UCSD-AML1 (cell line): ENCODE results near the gene LRRC38.
A peak's percentile ranks its signal among the peaks of the same experiment; 100 is the strongest.

Experiments
- DNase-seq: peaks from one replicate; lab custom pipeline; 2025; ENCODE audit not compliant: unreplicated experiment; lab: John Stamatoyannopoulos, UW

LRRC38 gene

GRCh38 chr1:13517193-13517812 lies 3.5 kb upstream of the LRRC38 start:
- DNase-seq, result peak; percentile 62

- no peak for DNase-seq
Measured at GRCh38 chr1:13516606-13517005, 2.8 kb upstream of the LRRC38 start.

- no peak for DNase-seq
Measured at GRCh38 chr1:13514821-13515220, 1.0 kb upstream of the LRRC38 start.

GRCh38 chr1:13513063-13513894 lies 524 bp downstream of the LRRC38 start:
- no peak for DNase-seq

GRCh38 chr1:13512472-13512871 lies 1.3 kb downstream of the LRRC38 start:
- no peak for DNase-seq

GRCh38 chr1:13510499-13510898 lies 3.3 kb downstream of the LRRC38 start:
- DNase-seq, result no peak

DNA sequence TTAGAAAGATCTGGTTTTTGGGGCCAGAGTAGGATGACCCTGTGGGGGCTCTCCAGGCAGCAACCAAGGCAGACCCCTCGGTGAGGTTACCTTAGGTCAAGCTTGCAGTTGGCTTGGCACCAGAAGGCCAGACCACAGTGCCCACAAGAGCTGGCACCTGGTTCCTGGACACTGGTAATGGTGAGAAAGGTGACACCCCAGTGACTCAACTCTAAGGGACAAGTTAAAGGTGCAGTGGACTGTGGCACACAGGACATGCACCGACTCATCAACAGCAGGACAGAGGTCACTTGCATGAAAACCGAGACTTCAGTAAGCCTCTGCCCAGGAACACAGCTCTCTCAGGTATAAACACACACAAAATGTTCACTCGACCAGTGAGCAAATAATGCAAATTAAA lies 6.7 kb downstream of the LRRC38 start:
- no peak for DNase-seq

DNA sequence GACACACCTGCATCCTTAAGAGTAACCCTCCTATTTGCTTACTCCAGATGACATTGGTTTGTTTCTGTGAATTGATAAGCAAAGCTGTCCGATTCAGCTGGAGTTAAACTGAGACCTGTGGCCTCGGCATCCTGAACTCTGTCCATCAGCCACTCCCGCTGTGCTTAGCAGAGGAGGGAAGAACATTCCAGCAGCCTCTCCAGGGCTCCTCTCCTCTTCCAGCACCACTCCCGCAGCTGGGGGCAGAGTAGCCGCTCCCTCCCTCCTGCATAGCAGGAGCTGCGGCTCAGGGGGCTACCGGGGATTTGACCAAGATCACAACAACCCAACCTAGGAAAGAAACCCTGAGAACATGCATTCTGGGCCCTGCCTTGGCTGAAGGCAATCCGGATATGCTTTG lies 8.8 kb downstream of the LRRC38 start:
- DNase-seq, result no peak

GRCh38 chr1:13500806-13501205 lies 13.0 kb downstream of the LRRC38 start:
- no peak for DNase-seq

DNA sequence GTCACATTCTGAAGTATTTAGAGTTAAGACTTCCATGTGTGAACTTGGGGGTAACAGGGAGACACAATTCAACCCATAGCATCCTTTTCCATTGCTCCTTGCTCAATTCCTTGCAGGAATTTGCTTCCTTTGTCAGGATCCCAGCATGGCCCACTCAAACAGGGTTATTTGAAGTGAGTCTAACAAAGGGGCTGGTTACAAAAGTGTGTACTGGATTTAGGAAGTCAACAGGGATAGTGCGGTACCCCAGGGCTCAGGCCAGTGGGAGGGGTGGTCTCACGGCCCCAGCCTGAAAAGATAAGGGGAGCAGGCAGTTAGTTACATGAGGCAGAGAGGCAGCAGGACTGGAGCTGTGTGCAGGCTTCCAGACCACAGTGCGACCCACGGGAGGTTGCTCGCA lies 14.4 kb downstream of the LRRC38 start:
- DNase-seq, result no peak

DNA sequence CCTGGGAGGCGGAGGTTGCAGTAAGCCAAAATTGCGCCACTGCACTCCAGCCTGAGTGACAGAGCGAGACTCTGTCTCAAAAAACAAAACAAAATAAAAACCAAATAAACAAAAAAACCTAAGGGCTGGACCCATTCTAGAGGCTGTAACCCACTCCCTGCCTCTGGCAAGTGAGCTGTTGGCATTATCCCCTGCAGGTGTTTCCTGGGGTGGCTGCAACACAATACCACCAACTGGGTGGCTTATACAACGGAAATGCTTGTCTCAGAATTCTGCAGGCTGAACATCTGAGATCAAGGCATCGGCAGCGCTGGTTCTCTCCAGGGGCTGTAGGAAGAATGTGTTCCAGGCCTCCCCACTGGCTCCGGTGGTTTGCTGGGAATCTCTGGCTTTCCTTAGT lies 15.2 kb downstream of the LRRC38 start:
- no peak for DNase-seq

DNA sequence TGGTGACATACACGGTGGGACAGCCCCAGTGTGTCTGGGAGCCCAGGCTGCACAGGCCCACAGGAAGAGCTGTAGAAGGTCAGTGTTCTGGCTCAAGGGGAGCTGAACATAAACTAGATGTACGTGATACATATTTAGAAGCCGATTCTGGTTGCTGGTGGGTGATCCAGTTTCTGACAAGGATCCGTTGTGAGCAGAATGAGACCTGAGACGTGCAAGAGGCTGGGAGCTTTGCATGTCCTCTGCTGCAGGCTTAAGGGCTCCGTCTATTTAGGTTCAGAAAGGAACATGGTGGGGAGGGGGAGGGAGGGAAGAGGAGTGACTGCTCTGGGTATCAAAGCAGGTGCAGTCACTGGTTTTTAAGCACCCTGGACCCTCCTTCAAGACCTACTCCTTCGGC lies 18.6 kb downstream of the LRRC38 start:
- DNase-seq, result no peak

GRCh38 chr1:13494712-13495111 lies 19.1 kb downstream of the LRRC38 start:
- no peak for DNase-seq

DNA sequence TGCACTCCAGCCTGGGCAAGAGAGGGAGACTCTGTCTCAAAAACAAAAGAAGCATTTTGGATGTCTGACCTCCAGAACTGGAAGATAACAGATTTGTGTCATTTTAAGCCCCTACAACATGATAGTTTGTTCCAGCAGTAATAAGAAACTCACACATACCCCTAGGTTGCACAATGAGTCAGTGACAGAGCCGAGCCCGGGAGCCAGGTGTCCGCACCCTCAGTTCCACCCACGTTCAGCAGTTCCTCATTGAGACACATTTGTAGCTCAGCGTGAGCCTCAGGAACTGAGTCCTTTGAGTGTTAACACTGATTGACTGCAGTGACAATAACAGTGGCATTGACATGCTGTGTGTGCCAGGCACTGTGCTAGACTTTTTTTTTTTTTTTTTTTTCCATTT lies 19.8 kb downstream of the LRRC38 start:
- no peak for DNase-seq

- no peak for DNase-seq
Measured at GRCh38 chr1:13492711-13493110, 21.1 kb downstream of the LRRC38 start.

DNA sequence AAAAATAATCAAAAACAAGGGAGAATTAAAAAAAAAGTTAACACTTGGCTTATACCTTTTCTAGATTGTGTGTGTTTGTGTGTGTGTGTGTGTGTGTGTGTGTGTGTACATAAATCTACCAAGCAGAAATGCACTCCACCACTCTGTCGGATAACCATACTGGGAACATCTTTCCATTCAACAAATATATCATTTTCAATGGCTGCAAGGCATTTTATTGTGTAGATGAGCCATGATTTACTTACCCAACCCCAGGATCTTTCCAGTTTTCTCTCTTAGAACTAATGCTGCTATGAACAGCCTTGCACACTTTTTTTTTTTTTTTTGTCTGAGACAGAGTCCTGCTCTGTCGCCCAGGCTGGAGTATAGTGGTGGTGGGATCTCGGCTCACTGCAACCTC lies 25.8 kb downstream of the LRRC38 start:
- no peak for DNase-seq

GRCh38 chr1:13487143-13487868 lies 26.5 kb downstream of the LRRC38 start:
- peak; percentile 37 for DNase-seq

DNA sequence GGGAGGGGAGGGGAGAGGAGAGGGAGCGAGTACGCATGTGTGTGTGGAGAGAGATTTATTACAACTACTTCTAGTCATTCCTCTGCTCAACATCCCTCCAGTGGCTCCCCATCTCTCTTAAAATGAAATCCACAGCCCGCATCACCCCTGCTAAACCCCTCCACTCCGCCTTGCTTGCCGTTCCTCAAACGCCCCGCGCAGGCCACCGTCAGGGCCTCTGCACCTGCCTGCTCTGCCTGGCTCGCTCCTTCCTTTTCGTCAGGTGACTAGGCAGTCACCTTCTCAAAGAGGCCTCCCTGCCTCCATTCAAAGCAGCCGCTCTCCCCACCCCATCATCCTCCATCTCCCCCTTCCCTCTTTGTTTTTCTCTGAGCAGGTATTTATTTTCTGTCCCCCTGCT lies 29.9 kb downstream of the LRRC38 start:
- no peak for DNase-seq

GRCh38 chr1:13482600-13482999 lies 31.2 kb downstream of the LRRC38 start:
- DNase-seq, result no peak

DNA sequence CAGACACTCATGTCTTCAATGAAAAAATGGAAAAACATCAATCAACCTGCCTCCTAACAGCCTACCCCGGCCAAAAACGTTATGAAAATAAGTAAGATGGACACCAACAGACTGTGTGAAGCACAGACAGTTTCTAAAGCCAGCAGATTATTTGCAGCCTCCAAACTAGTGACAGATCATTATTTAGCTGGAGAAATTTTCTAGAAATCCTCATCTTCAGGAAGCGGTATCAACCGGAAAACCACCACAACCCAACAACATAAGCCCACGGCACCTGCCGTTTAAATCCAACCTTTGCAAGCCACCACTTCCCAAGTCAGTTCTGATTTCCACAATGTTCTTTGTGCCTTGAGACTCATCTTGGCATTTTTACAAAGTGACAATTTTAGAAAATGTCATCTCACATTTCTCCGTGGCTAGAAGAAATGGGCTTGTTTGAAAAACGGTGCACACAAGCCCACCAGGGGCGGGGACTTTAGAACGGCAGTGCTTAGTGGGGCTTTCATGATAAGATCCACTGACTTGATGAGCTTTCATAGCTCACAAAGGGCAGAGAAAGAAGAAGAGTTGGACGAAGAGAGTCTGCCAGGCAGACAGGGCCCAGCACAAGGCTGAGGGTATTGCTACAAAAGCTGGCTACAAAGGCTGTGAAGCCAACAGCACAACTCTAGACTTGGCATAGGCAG lies 34.5 kb downstream of the LRRC38 start:
- DNase-seq, result no peak

- no peak for DNase-seq
Measured at GRCh38 chr1:13478692-13479091, 35.1 kb downstream of the LRRC38 start.
